Measurements from ENCODE around the gene ASB4. TPM values are rescaled to one million over a fixed set of nuclear protein-coding genes. Genes with fewer than 3 reads are reported as not detected.
"Not testable (repeated sequence)": the region's sequence is repeated elsewhere in the genome, so short reads cannot be mapped to it uniquely, and the experiment has no call there.

The ASB4 gene
- total RNA-seq, 2 donors from 2014 or later = not detected

GRCh38 chr7:95454438-95455045 is 31.2 kb upstream of the ASB4 start:
- Mint-ChIP-seq H3K4me3 (no peak overlapping the region), H3K36me3 (ENCODE audit: low read depth) (peaks cover 3% of the 10 kb centered on the region), H3K27me3 (ENCODE audit: insufficient read depth) (no peaks in the 10 kb centered on the region), H3K4me1 (no peaks in the 10 kb centered on the region), H3K27ac (no peak overlapping the region), H3K9me3 (peaks cover 17% of the 10 kb centered on the region)
- Histone ChIP-seq H3K9me3 (ENCODE audit: control insufficient read depth, low read length) (peaks cover 14% of the 10 kb centered on the region), H3K4me3 (ENCODE audit: low read length) (no peak overlapping the region), H3K27me3 (ENCODE audit: control insufficient read depth, insufficient read depth, low read length, poor library complexity, severe bottlenecking) (no peaks in the 10 kb centered on the region), H3K27ac (ENCODE audit: low read depth, low read length) (no peak overlapping the region), H3K4me1 (ENCODE audit: control insufficient read depth, insufficient read depth, low read length) (no peaks in the 10 kb centered on the region), H3K9ac (ENCODE audit: extremely low read depth, low read length, poor library complexity, severe bottlenecking) (no peak overlapping the region), H3K36me3 (ENCODE audit: control insufficient read depth, insufficient read depth, low read length) (no peaks in the 10 kb centered on the region)
- 85 to 90% methylated on average over 1 of the region's 2 CpGs for WGBS, 2 experiments (ENCODE audit: insufficient coverage in 1 of 2, insufficient read length in 1 of 2)
- no peak for DNase-seq
- TF ChIP-seq, protein P1, sequence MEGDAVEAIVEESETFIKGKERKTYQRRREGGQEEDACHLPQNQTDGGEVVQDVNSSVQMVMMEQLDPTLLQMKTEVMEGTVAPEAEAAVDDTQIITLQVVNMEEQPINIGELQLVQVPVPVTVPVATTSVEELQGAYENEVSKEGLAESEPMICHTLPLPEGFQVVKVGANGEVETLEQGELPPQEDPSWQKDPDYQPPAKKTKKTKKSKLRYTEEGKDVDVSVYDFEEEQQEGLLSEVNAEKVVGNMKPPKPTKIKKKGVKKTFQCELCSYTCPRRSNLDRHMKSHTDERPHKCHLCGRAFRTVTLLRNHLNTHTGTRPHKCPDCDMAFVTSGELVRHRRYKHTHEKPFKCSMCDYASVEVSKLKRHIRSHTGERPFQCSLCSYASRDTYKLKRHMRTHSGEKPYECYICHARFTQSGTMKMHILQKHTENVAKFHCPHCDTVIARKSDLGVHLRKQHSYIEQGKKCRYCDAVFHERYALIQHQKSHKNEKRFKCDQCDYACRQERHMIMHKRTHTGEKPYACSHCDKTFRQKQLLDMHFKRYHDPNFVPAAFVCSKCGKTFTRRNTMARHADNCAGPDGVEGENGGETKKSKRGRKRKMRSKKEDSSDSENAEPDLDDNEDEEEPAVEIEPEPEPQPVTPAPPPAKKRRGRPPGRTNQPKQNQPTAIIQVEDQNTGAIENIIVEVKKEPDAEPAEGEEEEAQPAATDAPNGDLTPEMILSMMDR (conservative IDR thresholded peaks at IDR 0.05) = no peak

DNA sequence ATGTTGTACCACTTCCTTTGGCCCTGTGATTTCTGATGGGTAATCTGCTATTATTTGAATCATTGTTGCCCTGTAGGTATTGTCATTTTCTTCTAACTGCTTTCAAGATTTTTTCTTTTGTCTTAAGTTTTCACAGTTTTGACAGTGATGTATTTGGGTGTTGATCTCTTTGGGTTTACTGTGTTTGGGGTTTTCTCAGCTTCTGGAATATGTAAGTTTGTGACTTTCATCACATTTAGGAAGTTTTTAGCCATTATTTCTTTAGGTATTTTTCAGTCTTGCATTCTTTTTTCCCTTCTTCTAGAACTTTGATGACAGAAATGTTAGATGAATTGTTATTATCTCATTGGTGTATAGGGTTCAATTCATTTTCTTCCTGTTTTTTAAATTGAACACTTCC is 27.8 kb upstream of the ASB4 start:
- Histone ChIP-seq H3K4me3 (ENCODE audit: low read length) (no peak overlapping the region), H3K27ac (ENCODE audit: low read depth, low read length) (no peak overlapping the region), H3K36me3 (ENCODE audit: control insufficient read depth, insufficient read depth, low read length) (no peaks in the 10 kb centered on the region), H3K4me1 (ENCODE audit: control insufficient read depth, insufficient read depth, low read length) (no peaks in the 10 kb centered on the region), H3K9ac (ENCODE audit: extremely low read depth, low read length, poor library complexity, severe bottlenecking) (no peak overlapping the region), H3K9me3 (ENCODE audit: control insufficient read depth, low read length) (peaks cover 21% of the 10 kb centered on the region), H3K27me3 (ENCODE audit: control insufficient read depth, insufficient read depth, low read length, poor library complexity, severe bottlenecking) (no peaks in the 10 kb centered on the region)
- Mint-ChIP-seq H3K27me3 (ENCODE audit: insufficient read depth) (no peaks in the 10 kb centered on the region), H3K27ac (no peak overlapping the region), H3K4me3 (no peak overlapping the region), H3K9me3 (peaks cover 41% of the 10 kb centered on the region), H3K4me1 (no peaks in the 10 kb centered on the region), H3K36me3 (ENCODE audit: low read depth) (peaks cover 3% of the 10 kb centered on the region)
- DNase-seq = no peak
- TF ChIP-seq, protein P1 (conservative IDR thresholded peaks at IDR 0.05) = no peak

GRCh38 chr7:95460653-95461052 is 25.1 kb upstream of the ASB4 start:
- H3K4me3 Mint-ChIP-seq; DNase-seq; H3K27me3 Mint-ChIP-seq (ENCODE audit: insufficient read depth); H3K27me3 ChIP-seq (ENCODE audit: control insufficient read depth, insufficient read depth, low read length, poor library complexity, severe bottlenecking); H3K9ac ChIP-seq (ENCODE audit: extremely low read depth, low read length, poor library complexity, severe bottlenecking); H3K27ac ChIP-seq (ENCODE audit: low read depth, low read length); H3K36me3 Mint-ChIP-seq (ENCODE audit: low read depth); H3K4me3 ChIP-seq (ENCODE audit: low read length); H3K4me1 Mint-ChIP-seq; H3K27ac Mint-ChIP-seq; H3K36me3 ChIP-seq (ENCODE audit: control insufficient read depth, insufficient read depth, low read length); H3K4me1 ChIP-seq (ENCODE audit: control insufficient read depth, insufficient read depth, low read length): not testable (repeated sequence)
- 92 to 94% methylated on average over 2 of the region's 2 CpGs for WGBS, 2 experiments (ENCODE audit: insufficient coverage in 1 of 2, insufficient read length in 1 of 2)
- H3K9me3 Mint-ChIP-seq = peaks cover 41% of the 10 kb centered on the region
- H3K9me3 ChIP-seq (ENCODE audit: control insufficient read depth, low read length) = peaks cover 21% of the 10 kb centered on the region

Data from endodermal cell (in vitro differentiated cells).